GM19467 (cell line): ENCODE results near the gene PSMD4.
"Not testable (repeated sequence)": the region's sequence is repeated elsewhere in the genome, so short reads cannot be mapped to it uniquely, and the experiment has no call there.

Experiments used
- ATAC-seq: cut with Tn5 transposase; IDR thresholded peaks from one replicate; pipeline ENCODE4 v1.9.1; 2021; ENCODE audit warnings: mild to moderate bottlenecking, moderate library complexity; ENCODE audit not compliant: unreplicated experiment

Gene PSMD4

GRCh38 chr1:151254217-151255213 lies at the start of gene PSMD4:
Gene PSMD4, plus strand, starts transcription at chr1:151254734. Its CDS starts 49 bp downstream, at chr1:151254783.
- peak; percentile 82 for ATAC-seq

- not testable (repeated sequence) for ATAC-seq
Observed at GRCh38 chr1:151205381-151205965, 49.1 kb upstream of the PSMD4 start.

- ATAC-seq, result no peak
Observed at GRCh38 chr1:151210830-151211229, 43.7 kb upstream of the PSMD4 start.

GRCh38 chr1:151211972-151212705 lies 42.4 kb upstream of the PSMD4 start:
- no peak for ATAC-seq

GRCh38 chr1:151213560-151213959 lies 41.0 kb upstream of the PSMD4 start:
- ATAC-seq, result no peak

GRCh38 chr1:151221616-151222015 lies 32.9 kb upstream of the PSMD4 start:
- no peak for ATAC-seq

GRCh38 chr1:151222130-151222529 lies 32.4 kb upstream of the PSMD4 start:
- no peak for ATAC-seq

GRCh38 chr1:151235235-151235634 lies 19.3 kb upstream of the PSMD4 start:
- ATAC-seq, result no peak

- no peak for ATAC-seq
Observed at GRCh38 chr1:151237678-151238466, 16.7 kb upstream of the PSMD4 start.

- no peak for ATAC-seq
Observed at GRCh38 chr1:151238467-151238739, 16.1 kb upstream of the PSMD4 start.

GRCh38 chr1:151242442-151242841 lies 12.1 kb upstream of the PSMD4 start:
- ATAC-seq, result no peak

- no peak for ATAC-seq
Observed at GRCh38 chr1:151243683-151244216, 10.8 kb upstream of the PSMD4 start.

GRCh38 chr1:151246786-151247185 lies 7.7 kb upstream of the PSMD4 start:
- ATAC-seq, result no peak

GRCh38 chr1:151251656-151252470 lies 2.7 kb upstream of the PSMD4 start:
- ATAC-seq, result no peak

- ATAC-seq, result no peak
Observed at GRCh38 chr1:151255381-151255780, 847 bp downstream of the PSMD4 start.

GRCh38 chr1:151259351-151259750 lies 4.8 kb downstream of the PSMD4 start:
- no peak for ATAC-seq

GRCh38 chr1:151265446-151266236 lies 11.1 kb downstream of the PSMD4 start:
- ATAC-seq, result no peak

GRCh38 chr1:151266315-151266714 lies 11.8 kb downstream of the PSMD4 start:
- ATAC-seq, result no peak

GRCh38 chr1:151266821-151267220 lies 12.3 kb downstream of the PSMD4 start:
- no peak for ATAC-seq
